Kidney capillary endothelial cell (primary cell): ENCODE data around the gene TFPI2.
A peak's percentile ranks its signal among the peaks of the same experiment; 100 is the strongest.

Source experiments
- DNase-seq: peaks from one replicate; pipeline ENCODE4 v3.0.0-alpha.2; 2018; ENCODE audit warnings: low spot score

Gene TFPI2

DNA sequence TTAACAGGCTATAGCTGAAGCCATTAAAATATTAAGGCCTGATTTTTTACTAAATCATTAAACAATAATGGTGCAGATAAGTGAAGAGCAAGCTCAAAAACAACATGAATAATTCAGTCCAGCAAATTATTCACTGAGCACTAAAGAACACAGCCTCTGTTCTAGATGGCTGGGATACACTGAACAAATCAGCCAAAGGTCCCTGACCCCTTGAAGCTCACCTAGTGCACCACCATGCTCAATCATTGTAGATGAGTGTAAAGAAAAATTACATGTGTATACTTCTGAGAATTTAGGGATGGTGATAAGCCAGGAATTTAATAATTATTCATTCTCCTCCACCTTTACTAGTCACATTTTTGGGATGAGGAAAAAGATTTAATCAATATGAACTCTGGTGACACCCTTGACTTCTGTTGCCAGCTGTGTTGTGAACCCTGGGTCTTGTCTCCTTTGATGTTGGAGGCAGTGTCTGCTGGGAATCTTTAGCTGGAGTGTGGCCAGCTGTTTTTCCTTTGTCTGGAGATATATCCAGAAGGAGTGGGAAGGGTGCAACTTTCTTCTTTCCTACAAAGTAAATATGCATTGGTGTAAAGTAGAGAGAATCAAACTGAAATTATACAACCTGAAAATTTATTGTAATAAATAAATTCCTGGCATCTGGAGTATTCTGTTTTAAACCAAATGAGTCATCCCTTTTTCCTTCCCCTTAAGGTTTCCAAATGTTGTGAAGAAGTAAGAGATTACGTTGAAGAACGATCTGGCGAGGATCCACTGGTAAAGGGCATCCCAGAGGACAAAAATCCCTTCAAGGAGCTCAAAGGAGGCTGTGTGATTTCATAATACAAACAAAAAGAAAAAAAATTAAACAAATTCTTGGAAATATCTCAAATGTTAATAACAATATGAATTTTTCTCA is 19.8 kb upstream of the TFPI2 start:
- DNase-seq: no peak

DNA sequence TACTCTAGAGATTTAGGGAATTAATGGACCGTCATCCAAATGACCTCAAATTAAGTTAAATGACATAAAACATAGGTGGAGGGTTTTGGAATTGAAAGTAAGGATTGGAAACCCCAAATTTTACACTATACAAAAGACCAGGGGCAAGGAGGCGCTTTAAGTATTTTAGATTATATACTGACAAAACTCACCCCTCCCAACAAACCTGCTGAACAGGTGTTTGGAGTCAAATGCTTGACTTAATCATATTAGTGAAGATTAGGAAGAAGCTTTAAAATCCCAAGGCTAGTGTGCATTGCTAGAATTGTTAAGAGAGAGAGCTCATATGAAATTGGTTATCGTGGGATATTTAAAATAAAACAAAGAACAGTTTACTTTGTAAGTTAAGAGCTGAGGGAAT is 15.7 kb upstream of the TFPI2 start, which contains the start of gene GNGT1:
Gene GNGT1 (plus strand): TSS at position 301 of the 400 bp plus-strand sequence. CDS start 180 bp downstream, outside the sequence.
- DNase-seq: no peak

DNA sequence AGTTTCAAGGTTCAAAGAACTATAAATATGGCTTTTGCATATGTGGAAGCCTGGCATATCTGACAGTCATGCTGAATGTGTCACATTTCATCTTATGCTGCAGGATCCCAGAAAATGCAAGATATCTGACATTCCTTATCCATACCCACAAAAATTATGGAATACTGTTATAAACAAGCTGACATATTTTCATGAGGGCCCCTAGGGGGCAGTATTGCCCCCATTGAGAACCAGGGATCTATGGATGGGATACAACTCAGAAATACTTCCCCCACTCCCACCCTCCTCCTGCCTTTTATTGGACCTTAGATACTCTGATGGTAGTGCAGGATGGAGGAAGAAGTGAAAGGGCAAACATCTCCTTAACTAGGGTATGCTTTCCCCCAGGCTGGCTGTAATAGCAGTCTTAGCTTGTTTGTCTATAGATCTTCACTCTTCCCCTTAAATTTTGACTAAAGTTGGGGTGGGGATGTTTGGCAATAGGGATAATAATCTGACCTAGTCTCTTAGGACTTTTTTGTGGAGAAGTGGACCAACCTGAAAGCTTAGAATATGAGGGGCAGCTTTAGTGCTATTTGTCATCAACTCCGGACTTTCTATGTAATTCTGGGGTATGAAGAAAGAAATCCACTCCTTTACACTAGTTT is 12.3 kb upstream of the TFPI2 start:
- no peak for DNase-seq

DNA sequence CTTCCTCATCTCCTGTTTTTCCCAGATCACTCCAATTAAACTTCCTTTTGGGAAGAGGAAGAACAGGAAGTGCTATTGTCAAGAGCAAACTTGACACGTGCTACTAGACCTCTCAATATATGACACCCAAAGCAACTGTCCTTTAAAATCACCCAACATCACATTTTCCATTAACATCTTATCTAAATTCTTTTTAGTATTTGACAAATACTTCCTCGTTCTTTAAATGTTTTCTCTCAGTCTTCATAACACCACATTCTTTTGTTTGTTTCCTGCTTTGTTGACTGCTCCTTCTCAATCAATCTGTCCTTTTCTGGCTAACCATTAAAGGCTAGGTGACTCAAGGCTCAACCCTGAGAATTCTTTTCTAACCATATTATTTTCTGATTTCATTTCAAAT is 7.1 kb upstream of the TFPI2 start:
- no peak for DNase-seq

DNA sequence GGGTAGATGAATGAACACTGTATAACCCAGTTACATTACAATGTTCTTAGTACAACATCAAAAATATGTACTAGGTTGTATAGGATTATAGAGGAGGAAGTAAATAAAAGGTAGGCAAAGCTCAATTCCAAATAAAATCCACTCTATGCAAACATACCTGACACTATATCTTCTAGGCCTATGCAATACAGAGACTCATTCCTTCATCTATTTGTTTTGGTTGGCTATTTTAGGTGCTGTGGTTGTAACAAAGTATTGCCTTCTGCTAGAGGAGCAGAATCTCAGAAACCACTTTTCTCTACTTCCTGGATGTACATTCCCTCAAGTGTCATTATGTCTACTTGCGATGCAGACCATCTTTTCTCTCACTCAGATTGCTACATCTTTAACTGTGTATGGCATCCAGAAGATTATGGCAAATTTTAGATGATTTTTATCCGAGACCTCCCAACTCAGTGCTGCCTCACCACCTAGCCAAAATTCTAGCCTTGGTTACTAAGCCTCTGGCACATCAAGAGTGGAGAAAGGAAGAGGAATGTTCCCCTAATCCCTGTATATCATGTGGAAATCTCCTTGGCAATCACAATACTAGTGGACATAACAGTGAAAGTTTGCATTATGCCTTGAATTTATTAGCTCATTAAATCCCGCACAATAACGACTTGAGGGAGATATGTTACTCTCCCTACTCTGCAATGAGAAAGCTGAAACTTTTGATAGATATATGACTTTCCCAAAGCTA is 5.5 kb upstream of the TFPI2 start:
- DNase-seq: no peak

DNA sequence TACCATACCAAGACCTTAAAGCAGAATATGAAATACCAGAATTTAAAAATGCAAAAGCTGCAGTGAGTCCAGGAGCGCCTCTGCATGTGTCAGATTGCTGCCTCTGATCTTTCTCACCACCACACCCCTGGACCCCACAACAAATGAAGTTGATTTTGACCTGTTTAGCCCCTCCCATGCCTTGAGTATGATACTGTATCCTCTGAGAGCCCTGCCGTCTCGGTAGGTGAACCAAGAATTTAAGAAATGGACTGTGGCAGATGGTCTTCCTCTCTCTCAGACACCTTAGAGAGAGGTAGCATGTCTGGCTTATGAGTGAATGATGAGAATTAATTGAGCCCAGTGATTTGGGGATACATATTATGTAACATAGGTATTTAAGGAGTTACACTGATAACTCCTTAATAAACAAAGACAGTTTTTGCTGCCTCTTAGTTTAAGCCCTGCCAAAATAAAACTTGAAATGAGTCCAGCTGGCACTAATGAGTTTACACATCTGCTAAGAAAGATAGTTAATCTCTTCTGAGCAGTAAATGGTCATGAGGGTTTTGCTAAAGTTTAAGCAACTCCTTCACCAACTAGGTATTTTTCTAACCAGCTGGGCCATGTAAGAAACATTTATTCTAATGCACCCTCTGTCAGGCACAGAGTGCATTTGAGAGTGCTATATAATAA is 4.5 kb upstream of the TFPI2 start:
- DNase-seq: no peak

DNA sequence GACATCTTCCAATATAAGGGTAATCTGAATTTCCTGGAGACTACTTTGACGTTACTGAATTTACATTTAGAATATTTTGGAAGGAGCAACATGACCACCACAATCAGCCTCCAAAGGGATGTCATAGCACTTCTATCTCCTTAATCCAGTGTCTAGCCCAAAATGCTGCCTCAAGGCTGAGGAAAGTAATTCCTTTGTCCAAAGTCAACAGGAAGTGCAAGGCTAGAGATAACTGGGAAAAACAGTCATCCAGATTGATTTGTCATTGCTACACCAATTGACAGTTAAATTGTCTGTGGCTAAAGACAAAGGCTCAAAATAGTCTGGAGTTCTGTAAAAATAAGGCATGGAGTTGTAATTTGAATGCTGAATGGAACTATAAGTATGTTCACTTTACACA is 3.9 kb upstream of the TFPI2 start:
- DNase-seq: peak; percentile 42

DNA sequence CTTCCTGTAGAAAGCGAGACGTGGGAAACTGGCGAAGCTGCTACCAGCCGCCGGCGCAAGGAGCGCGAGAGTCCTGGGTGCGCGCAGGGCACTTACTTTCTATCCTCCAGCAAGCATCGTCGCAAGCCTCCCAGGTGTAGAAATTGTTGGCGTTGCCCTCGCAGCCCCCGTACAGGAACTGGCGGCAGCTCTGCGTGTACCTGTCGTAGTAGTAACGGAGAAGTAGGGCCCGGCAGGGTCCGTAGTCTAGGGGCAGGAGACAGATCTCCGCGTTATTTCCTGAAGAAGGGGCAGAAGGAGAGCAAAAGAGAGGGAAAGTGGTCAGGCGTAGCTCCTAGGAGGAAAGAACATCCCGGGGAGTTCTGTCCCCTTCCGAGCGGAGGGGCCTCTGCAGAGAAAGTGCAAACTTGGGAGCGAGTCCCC is 501 bp downstream of the TFPI2 start:
- peak; percentile 42 for DNase-seq

DNA sequence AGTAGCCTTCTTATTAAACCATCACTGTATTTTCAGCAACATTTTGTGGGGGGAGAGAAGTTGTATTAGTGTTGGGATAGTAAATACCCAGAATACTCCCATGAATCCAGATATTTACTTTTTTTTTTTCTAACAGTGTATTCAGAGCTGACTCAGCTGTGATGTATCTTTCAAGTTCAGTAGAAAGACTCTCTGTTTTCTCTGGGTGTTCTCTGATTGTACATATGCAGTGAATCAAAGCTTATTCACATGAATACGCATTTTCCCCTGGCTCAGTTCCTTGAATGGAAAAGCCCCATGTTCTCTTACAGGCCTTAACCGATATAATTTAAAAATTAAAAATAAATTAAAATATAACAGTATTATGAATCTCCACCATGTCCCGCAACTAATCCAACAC is 1.3 kb downstream of the TFPI2 start:
- DNase-seq: no peak

DNA sequence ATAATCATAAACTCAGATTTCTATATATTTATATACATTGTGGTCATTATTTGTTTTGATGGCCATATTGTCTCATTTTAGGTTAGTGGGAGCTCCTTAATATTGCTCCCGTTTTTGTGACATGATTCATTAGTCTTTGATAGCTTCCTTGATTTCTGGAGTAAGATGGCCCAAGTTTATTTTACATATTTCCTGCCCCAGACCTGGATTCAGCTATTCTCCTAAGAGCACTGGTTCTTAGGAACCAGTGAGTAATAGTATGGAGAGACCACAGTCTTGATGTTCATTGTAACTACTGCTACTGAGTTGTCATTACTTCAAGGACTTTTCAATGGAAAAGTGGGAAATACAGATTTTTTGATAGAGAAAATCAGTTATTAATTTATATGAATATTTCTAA is 6.0 kb downstream of the TFPI2 start:
- DNase-seq: no peak

DNA sequence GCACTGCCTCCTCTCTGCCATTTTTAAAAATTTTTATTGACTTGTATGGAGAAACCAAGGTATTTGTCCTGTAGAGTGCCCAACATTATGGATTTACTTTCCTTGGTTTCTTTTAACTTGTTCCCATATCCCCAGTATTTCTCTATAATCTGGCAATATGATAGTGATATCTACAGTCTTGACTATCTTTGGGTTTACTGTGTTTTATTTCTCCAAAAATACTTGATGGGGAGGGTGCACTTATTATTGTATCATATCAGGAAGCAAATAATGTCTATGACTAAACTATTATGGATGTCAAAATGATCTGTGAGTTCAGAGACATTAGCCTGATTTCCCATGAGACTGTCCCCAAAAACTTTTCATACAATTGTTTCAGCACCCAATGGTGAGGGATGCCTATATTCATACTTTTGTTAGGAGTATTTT is 6.6 kb downstream of the TFPI2 start:
- no peak for DNase-seq

DNA sequence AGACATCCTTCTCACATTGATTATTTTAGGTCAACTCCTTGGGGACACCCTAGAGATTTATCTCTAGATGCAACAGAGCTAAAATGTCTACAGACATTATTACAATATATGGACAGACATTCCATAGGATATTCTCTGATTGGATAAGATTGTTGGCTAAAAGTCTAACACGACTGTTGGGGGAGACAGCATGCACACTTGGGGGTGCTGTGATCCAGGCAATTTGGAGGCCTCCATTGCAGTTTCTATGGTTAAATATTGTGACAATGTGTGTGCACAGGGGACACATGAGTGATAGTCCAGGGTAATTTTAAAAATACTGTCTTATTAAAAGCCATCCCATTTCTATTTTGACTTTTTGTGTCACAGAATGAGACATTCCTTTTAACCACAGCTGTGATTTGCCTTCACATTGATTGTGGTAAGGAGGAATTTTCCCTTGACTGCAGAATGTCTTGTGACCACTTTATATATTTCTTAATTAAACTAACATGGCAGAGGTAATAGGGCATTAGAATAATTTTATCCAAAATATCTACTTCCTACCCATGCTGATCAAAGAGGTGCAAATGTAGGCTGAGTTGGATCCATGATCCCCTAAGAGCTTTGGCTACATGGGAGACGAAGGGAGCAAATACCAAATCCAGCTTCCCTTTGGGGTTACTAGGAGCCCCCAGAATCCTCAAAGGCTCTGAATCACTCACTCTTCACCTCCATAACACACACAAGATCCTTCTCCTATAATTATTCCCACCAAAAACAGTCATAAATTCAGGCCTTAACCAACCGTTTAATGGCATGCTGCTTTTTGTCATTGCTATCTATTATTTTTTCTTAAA is 7.3 kb downstream of the TFPI2 start:
- DNase-seq: no peak

DNA sequence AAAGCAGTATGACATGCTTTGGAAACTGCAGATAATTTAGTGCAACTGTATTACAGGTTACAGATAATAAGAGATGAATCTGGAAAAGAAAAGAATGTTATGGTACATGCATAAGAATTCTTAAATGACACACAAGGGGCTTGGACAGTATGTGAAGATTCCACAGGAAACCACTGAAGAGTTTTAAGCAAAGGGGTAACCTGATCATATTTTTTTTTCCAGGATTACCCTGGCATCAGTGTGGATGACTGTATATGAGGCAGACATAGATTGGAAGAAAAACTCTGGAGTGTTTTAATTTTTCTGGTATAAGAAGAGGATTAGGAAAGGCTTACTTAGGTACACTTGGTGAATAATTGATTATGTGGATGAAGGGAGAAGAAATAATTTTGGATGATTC is 8.1 kb downstream of the TFPI2 start:
- no peak for DNase-seq

DNA sequence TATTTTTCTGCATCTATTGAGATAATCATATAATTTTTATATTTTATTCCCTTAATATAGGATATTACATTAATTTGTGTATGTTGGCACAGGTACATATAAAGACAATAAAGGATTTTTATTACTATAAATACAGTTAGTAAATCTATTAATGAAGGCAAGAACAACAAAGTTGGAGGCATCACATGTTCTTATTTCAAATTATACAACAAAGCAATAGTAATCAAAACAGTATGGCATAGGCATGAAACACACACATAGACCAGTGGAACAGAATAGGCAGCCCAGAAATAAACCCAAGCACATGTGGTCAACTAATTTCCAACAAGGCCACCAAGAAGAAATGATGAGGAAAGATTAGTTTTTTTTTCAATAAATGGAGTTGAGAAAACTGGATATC is 11.2 kb downstream of the TFPI2 start:
- DNase-seq: no peak

DNA sequence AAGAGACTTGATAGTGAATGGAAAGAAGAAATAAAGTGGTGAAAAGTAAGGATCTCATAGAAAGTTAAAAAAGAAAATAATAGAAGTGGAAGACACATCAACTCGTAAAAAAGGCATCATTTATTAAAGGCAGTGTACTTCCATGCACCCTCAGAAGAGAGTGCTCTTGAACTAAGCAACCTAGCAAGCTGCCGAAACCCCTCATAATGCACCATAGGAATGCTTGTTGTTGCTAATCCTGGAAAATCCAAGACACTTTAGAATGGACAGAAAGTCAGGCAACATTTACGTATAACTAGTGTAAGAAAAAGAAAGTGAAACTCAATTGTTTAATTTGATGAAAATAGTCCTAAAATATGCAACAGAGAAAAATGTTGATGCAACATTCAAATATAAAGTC is 12.8 kb downstream of the TFPI2 start:
- no peak for DNase-seq

DNA sequence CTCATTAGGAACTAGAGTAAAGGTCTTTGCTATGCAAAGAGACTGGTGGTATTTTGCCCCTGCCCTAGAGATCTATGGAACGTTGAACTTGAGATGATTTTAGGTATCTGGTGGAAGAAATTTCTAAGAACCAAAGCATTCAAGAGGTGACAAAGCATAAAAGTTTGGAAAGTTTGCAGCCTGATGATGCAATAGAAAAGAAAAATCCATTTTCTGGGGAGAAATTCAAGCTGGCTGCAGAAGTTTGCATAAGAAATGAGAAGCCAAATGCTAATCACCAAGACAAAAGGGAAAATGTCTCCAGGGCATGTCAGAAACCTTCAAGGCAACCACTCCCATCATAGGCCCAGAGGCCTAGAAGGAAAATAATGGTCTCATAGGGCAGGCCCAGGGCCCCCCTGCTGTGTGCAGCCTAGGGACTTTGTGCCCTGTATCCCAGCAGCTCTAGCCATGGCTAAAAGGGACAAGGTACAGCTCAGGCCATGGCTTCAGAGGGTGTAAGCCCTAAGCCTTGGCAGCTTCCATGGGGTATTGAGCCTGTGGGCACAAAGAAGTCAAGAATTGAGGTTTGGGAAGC is 16.5 kb downstream of the TFPI2 start:
- DNase-seq: no peak

DNA sequence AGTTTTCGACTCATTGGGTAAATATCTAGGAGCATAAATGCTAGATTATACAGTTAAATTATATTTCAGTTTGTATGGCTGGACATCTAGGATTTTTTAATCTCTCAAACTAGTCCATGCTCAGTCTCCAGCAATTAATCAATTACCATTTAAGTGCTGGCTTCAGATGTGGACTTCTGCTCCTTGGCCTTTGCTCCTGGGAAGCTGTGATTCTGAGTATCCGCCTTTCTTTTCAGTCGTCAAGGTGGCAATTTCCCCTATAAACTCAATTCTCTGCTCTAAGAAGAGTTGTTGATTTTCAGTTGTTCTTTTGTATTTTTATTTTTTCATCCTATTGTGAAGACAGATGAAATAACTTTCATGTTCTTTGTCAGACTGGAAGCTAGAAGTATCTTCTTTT is 23.7 kb downstream of the TFPI2 start:
- no peak for DNase-seq

DNA sequence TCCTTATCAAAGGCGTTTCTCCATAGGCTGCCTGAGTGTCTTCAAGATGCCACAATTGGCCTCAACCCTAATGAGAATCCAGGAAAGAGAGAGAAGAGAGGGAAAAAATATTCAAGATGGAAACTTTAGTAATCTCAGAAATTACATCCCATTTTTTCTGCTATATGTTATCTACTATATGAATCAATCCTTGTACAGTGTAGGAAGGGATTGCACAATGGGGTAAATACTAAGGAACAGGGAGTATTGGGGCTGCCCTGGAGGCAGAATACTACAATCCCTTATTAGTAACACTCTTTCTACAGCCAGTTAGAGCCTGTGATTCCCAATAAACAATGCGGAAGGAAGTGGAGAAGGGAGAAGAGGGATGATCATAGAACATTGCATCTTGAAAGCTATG is 27.9 kb downstream of the TFPI2 start:
- no peak for DNase-seq

DNA sequence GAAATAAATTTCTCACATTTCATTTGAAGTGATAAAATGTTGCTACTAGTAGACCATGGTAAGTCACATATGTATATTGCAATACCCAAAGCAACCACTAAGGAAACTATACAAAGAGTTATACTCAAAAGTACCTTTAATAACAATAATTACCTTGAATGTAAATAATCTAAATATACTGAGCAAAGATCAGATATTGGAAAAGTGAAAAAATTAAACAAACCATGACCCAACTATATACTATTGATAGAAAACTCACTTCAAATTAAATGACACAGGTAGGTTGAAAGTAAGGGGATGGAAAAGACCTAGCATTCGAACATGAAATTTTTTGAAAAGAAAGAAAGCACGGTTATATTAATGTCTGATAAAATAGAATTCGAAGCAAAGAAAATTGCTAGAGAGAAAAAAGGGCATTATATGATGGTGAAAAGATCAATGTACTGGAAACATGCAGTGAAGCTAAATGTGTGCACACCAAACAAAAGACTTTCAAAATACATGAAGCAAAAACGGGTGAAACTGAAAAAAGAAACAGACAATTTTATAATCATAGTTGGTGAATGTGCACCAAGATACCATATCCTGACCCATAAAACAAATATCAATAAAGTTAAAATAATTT is 29.1 kb downstream of the TFPI2 start:
- no peak for DNase-seq

DNA sequence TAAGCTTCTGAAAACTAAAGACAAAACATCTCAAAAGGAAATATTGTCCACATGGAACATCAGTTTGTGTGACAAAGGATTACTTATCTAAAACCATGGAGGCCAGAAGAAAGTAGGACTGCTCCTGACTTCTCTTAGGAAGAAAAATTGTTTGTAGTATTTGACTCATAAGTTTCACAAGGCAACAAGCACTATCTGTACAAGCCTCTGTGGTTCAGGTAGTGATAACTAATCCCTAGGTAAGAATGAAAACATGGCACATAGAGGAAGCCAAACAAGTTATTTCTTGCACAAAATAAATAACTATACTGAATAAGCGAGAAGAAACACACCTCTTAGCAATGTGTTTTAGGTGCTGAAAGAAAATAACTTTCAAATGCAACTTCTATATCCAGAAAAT is 30.3 kb downstream of the TFPI2 start:
- no peak for DNase-seq
